Activated effector memory CD4-positive, alpha-beta T cell treated with anti-CD3 and anti-CD28 coated beads, Interleukin-2, amount 50 U/mL, for 16 hours (primary cell): ENCODE results near the gene CRTC3.
A peak's percentile ranks its signal among the peaks of the same experiment; 100 is the strongest.
"Not testable (repeated sequence)": the region's sequence is repeated elsewhere in the genome, so short reads cannot be mapped to it uniquely, and the experiment has no call there.

Source experiments
- DNase-seq: peaks from one replicate; pipeline ENCODE4 v3.0.0-alpha.2; 2020

CRTC3 gene, protein sequence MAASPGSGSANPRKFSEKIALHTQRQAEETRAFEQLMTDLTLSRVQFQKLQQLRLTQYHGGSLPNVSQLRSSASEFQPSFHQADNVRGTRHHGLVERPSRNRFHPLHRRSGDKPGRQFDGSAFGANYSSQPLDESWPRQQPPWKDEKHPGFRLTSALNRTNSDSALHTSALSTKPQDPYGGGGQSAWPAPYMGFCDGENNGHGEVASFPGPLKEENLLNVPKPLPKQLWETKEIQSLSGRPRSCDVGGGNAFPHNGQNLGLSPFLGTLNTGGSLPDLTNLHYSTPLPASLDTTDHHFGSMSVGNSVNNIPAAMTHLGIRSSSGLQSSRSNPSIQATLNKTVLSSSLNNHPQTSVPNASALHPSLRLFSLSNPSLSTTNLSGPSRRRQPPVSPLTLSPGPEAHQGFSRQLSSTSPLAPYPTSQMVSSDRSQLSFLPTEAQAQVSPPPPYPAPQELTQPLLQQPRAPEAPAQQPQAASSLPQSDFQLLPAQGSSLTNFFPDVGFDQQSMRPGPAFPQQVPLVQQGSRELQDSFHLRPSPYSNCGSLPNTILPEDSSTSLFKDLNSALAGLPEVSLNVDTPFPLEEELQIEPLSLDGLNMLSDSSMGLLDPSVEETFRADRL

DNA sequence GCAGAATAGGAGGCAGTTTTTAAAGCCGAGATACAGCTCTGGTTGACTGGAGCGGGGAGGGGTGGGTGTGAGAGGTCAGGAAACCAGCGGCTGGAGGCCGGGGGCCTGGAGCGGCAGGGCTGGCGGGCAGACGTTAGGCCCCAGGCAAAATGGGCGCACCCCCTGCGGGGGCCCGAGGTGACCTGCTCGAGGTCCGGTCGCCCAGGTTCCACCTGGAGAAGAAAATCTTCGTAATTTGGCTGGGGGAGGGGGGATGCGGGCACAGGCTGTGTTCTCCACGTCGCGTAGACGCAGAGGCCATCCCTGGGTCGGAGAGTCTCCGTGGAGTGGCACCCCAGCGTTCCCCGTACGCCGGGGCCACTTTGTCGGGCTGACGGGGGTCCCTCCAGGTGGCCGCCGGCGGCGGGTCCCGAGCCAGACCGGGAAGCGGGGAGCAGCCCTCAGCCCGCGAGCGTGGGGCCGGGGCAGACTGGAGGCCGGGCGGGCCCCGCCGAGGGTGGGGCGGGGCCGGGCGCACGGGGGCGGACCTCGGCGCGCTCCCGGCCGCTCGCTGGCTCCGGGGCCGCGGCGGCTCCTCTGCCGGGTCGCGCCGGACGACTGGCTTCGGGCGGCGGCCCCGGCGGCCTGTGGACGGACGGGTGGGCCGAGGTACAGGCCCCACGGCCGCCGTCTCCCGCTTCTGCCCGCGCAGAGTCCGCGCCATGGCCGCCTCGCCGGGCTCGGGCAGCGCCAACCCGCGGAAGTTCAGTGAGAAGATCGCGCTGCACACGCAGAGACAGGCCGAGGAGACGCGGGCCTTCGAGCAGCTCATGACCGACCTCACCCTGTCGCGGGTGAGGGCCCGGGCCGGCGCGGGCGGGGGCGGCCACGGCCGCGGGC is at the start of gene CRTC3:
TSS of gene CRTC3 (plus strand) at position 553 of the 879 bp plus-strand sequence. CDS start at position 702, 149 bp downstream.
- peak; percentile 85 for DNase-seq

DNA sequence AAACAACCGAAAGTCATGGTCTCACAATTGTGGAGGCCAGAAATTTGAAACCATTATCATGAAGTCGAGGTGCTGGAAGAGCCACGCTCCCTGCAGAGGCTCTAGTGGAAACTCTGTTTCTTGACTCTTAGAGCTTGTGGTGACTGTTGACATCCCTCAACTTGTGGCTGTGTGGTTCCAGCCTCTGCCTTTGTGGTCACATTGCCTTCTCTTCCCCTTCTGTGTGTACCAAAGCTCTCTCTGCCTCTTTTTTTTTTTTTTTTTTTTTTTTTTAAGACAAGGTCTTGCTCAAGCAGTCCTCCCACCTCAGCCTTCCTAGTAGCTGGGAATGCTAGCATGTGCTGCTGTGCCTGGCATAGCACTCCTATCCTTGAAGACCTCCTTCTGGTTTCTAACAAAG is 48.7 kb upstream of the CRTC3 start:
- DNase-seq: no peak

DNA sequence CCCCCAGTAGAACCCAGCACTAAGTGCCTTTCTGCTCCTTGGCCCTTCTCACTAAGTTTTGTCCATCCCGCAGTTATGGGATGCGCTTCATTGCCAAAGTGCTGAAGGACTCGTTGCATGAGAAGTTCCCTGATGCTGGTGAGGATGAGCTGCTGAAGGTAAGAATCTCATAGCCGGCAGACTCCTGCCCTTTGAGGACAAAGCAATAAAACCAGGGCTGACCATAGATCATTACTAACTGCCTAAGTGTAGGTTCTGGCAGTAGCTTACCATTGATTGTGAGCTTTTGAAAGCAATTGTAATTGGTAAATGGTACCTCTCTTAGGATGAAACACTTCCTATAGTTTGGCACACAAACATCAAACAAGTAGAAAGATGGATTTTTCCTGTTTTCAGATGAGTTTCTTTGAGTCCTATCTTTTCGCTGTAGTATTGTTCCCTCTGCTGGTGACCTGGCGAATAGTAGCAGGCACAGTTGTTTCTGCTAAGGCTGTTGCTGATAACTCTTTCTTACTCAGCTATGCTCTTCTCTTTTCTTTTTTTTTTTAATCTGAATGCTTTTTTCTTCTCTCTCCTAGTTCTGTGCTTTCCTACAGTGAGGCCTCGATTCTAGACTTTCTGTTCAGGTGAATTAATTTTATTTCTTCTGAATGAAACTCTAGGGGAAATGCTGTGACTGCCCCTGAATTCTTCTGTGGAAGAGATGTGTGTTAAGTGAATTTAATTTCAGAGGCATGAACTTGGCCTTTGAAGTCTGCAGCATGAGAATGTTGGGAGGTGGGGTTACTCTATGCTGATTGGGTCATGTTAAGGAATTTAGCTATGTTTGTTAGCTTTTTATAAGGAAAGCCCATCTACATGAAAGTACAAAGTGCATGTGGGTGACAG is 47.4 kb upstream of the CRTC3 start:
- peak; percentile 75 for DNase-seq

DNA sequence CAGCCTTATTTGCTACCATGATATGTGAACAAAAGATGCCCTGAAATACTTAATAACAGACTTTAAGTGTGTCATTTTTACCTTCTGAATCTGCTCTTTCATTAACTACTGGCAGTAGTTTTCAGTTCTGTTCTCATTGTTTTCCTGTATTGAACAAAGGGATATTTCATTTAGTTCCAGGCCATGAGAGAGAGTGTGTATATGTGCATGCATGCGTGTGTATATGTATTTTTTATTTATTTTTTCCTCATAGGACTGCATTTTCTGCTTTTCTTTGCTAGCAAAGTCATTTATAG is 46.8 kb upstream of the CRTC3 start:
- DNase-seq: no peak

DNA sequence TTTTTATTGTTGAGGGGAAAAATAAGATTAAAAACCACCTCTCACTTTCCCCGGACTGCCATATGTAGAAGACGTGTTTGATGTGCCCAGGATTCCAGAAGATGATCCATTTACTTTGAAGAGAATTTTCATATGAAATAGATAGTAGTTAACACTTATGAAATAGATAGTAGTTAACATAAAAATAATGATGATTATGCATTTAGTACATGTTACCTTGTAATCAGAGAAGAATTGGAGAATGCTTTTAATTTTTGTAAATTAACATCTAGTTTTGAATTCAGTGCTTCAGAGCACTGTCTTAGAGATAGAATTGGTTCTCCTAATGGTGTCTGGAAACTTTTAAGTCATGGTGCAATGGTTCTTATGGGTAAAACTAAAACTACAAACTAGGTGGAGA is 46.1 kb upstream of the CRTC3 start:
- DNase-seq: no peak

DNA sequence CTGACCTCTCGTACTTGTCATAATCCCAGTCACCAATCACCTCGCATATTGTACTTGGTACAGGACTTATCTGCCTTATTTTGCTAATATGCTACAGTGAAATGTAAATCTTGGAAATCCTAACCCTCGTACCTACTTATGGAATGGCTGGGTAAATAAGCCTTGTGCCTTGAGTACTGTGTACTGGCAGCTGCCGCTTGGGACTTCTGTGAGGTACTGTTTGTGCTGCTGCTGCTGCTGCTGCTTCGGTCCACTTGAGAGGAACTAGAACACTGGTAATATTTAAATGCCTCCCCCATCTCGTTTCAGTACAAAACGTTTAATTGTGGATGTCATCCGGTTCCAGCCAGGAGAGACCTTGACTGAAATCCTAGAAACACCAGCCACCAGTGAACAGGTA is 42.5 kb upstream of the CRTC3 start:
- DNase-seq: no peak

DNA sequence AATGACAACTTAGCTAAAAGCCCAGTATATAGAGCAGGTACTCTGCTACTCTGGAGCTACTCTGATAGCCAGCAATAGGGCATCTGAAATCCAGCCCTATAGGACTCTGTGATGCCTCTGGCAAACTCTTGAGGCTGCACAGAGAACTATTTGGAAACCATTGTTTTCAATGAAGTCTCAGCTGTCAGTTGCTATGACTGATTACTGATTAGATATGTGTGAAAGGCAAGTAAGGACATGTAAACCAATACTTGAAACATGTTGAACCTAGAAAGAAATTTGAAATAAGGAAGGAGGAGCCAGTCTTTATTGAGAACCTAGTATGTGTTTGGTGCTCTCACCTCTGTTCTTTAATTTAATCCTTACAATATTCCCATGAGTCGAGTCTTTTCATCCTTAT is 40.2 kb upstream of the CRTC3 start:
- DNase-seq: no peak

DNA sequence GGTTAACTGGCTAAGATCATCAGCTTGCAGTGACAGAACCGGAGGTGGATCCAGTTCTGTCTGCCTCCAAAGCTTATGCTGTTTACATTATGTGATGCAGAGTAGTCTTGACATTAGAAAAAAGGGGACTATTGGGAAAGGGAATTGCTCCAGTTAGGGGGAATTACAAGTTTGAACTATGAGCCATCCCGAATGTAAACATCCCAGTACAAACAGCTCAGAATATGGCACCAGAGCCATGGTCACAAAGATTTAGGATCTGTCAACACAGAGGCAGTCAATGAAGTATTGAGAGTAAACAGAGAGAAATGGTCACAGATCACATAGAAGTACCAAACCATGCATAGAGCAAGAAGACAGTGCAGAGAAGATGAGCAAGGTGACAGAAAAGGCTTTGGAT is 39.8 kb upstream of the CRTC3 start:
- no peak for DNase-seq

DNA sequence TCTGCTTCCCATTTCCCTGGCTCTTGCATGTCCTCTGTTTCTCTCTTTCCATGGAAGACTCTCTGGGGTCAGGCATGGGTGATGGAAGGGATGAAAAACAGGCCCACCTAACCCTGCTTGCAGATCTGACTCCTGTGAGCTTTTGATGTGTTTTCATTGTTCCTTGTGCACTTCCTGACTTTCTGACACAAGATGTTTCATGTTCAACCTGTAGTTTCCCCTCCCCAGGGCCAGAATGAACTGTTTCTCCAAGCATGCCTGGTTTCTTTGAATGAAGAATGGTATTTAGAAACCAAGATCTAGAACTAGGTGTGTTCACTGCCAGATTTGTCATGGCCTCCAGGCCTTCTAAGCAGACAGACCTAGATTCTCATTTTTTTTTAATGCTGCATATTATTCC is 36.1 kb upstream of the CRTC3 start:
- DNase-seq: no peak

DNA sequence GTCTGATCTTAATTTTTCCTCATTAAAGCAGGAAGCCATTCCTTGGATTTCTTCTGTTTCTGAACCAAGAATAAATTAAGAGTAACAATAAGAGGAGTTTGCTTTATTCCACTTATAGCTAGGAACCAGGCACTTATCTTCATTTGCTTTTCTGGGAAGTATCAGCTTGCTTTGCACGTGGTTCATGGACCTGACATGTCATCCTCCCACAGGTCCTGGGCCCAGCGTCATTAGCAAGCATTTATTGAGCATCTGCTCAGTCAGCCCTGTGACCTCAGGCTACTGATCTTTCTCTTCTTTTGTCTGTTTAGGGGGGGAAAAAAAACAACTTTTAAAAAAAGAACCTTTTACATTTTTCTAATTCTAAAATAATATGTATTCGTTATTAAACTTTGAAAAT is 34.7 kb upstream of the CRTC3 start:
- DNase-seq: no peak

DNA sequence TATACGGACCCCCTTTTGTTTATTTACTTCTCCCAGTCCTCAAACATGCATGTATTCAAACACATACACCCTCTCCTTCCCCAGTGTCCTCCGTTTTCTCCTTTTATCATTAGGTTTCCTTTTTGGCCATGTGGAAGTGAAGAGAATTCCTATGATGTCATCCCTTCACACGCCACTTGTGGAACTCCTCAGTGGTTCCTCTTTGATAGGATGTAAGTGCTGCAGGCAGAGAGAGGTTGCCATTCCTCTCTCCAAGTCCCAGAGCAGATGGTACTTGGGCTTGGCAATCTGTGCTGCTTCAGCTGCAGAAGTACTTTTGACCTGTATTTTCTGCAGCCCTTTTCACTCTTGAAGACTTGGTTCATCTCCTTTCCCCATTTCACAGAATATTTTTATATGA is 32.9 kb upstream of the CRTC3 start:
- no peak for DNase-seq

DNA sequence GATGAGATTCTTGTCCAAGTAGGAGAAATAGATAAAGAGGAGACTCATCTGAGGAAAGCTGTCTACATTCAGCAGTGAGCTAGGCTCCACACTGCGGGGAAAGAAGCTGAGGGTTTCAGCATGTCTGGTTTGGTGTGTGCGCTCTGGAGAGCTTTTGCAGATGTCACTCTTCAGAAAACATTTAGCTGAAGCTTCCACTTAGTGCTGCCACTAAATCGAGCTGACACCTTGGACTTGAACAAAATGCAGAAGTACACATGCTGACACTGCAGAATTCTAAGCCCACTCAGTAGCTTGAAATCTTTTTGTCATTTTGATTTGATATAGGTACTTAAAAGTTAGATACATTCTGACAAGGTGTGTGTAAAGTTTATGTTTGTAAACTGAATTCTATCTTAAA is 32.3 kb upstream of the CRTC3 start:
- no peak for DNase-seq

DNA sequence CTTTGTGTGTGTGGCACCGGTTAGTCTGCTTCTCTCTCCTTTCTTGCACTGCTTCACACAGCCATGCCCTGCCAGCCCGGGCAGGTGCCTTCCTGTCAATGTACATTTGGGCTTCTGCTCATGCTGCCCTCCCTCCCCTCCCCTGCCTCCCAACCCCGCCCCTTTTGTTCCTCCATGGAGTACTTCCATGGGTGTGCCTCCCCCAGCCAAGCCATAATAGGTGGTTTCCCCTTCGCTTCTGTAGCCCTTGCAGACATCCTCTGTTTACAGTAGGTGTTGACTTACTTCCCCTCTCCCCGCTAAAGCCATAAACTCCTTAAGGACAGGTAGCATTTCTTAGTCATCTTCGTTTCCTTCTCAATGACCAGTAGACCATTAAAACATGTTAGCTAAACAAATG is 31.8 kb upstream of the CRTC3 start:
- DNase-seq: no peak

DNA sequence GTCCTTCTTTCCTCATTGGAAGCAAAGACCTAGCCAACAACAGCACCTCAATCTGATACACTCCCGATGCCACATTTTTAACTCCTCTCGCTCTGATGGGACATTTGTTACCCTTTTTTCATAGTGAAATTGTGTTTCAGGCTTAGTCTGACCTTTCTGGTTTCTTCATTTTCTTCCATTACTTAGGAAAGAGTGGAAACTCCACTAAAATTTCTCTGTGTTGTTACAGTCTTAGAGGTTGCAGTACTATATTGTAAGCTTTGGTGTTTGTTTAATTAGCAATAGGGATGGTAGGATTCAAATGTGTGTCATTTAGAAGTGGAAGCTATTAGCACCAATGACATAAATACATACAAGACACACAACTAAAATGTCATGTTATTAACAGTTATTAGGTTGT is 29.6 kb upstream of the CRTC3 start:
- DNase-seq: no peak

DNA sequence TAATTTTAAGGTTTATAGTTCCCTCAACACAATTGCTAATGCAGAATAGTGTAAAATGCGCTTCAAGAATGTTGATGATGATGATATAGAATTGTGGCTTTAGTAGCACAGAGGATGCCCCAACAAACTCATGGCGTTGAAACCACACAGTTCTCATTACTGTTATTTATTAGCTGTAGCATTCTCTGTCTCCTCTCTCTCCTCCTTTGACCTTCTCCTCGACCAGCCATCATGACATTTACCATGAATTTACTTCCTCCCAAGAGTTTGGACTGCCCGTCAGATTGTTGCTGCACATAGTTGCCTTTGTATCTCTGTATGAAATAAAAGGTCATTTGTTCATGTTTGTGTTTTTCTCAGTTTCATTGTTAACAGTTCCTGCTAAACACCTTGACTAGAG is 27.8 kb upstream of the CRTC3 start:
- no peak for DNase-seq

DNA sequence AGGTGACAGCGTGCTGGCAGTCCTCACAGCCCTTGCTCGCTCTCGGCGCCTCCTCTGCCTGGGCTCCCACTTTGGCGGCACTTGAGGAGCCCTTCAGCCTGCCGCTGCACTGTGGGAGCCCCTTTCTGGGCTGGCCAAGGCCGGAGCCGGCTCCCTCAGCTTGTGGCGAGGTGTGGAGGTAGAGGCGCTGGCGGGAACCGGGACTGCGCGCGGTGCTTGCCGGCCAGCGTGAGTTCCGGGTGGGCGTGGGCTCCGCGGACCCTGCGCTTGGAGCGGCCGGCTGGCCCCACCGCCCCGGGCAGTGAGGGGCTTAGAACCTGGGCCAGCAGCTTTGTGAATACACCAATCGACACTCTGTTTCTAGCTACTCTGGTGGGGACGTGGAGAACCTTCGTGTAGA is 18.9 kb upstream of the CRTC3 start:
- DNase-seq: not testable (repeated sequence)

DNA sequence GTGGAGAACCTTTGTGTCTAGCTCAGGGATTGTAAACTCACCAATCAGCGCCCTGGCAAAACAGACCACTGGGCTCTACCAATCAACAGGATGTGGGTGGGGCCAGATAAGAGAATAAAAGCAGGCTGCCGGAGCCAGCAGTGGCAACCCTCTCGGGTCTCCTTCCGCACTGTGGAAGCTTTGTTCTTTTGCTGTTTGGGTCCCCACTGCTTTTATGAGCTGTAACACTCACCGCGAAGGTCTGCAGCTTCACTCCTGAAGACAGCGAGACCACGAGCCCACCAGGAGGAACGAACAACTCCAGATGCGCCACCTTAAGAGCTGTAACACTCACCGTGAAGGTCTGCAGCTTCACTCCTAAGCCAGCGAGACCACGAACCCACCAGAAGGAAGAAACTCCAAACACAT is 18.5 kb upstream of the CRTC3 start:
- not testable (repeated sequence) for DNase-seq

DNA sequence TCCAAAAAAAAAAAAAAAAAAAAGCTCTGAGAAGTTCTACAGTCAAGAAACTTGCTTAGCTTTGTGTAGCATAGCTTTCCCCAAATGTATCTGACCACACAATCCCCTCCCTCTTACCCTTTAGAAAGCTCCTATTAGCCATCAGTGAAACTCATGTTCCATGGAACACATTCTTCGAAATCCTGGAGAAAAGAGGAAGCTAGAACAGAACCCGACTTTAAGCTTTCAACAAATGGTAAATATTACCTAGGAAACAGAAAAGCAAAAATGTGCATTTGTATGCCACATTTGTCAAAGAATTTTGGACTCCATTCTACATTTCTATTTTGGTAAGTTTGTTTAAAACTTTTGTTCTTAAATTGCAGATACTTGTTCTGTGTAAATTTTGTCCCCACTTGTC is 17.4 kb upstream of the CRTC3 start:
- DNase-seq: no peak

DNA sequence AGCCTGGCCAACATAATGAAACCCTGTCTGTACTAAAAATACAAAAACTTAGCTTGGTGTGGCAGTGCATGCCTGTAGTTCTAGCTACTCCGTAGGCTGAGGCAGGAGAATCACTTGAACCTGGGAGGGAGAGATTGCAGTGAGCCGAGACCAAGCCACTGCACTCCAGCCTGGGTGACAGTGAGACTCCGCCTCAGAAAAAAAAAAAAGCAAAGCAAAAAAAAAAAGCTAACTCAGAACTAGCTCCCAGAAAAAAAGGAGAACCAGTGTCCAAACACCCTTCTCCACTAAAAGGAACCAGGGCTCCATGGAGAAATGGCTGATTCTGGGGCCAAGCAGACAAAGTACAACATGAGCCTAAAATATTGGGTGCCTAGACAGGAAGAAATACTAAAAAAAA is 16.7 kb upstream of the CRTC3 start:
- DNase-seq: no peak

DNA sequence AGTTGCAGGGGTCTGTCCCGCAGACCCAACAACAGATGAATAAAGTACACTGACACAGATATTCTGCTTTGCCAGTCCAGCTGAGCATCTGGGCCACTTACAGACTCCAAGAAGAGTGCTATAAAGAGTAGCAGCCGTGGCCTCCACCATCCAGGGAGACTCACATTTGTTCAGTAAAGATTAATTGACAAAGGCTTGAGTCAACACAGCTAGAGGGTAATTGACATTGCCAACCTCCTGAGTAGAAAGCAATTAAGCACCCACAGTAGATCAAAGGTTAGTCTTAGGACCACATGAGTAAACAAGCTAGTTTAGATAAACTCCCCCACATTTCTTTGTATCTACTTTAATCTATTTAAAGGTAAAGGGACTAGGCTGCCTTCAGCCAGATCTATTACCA is 16.3 kb upstream of the CRTC3 start:
- DNase-seq: no peak

DNA sequence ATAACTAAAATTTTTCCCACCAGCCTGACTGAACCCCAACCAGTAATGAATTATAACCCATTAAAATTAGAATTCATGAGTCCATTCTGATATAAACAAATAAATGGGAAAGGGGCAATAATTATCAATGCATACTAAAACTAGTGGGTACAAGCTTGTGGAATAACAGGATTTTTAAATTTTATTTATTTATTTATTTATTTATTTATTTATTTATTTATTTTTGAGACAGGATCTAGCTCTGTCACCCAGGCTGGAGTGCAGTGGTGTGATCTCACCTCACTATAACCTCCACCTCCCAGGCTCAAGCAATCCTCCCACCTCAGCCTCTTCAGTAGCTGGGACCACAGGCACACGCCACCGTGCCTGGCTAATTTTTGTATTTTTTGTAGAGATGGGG is 15.8 kb upstream of the CRTC3 start:
- DNase-seq: not testable (repeated sequence)

DNA sequence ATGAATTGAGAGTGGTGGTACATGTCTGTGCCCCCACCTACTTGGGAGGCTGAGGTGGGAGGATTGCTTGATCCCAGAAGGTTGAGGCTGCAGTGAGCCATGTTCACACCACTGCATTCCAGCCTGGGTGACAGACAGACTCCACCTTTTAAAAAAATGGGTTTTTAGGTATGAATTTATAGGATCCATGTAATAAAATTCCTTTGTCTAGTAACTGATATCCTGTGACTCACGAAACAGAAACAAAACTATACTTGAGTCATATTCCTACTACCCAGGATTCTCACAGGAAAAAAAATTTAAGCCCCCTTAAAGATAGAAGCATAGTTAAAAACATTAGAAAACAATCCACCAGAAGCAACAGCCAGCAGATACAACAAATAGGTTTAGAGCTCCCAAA is 10.0 kb upstream of the CRTC3 start:
- DNase-seq: no peak

DNA sequence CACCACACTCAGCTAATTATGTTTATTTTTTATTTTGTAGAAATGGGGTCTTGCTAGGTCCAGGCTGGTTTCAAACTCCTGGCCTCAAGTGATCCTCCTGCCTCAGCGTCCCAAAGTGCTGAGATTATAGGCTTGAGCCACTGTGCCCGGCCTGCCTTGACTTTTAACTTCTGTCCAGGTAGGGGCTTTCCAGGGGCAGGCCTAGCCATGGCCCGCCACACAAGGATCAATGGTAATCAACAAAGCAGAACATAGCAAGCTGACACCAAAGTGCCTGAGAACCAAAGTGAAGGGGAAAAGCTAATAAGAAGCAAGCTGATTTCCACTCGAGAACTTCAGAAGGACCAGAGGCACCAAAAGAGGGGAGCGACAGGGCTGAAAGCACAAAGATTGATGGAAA is 9.4 kb upstream of the CRTC3 start:
- no peak for DNase-seq
